Stomach (tissue), 4 donors: Measurements from ENCODE around the gene TBX15.

Experiments
- POLR2A ChIP-seq, 4 donors: fragments of 450-650 bp; IDR thresholded peaks; one replicate each; pipeline ENCODE4 v1.6.1; 2016; ENCODE audit warnings: antibody characterized with exemption in 4 of 4, control low read depth in 2 of 4, mild to moderate bottlenecking in 1 of 4, moderate library complexity in 1 of 4
- POLR2AphosphoS5 ChIP-seq, 3 donors: sonication (generic); formaldehyde crosslinking; IDR thresholded peaks; one replicate each; pipeline ENCODE4 v1.6.1; 2016; ENCODE audit warnings: antibody characterized with exemption in 3 of 3
- TF ChIP-seq, protein P1 (sequence below), 7 experiments: fragments of 450-650 bp in 4 of 7; fragments of 200-600 bp in 3 of 7; sonication (generic) in 3 of 7; IDR thresholded peaks; one replicate each; pipeline ENCODE4 v1.5.1; 2016 to 2019; ENCODE audit warnings: antibody characterized with exemption in 7 of 7, control low read depth in 2 of 7, mild to moderate bottlenecking in 1 of 7

DNA sequence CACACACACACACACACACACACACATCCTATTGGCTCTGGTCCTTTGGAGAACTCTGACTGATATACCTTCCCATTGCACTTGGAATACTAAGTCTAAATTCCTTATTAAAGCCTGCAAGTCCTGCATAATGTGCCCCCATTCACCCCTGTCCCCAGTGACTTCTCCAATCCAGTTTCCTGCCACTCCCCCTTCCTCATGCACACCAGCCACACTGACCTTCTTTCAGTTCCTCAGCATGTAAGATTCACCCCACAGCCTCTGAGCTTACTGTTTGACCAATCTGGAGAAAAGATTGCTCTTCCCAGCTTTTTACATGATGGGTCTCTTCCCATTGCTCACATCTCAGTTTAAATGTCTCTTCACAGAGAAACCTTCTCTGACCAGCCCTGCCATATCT is 146.6 kb downstream of the TBX15 start:
- TF ChIP-seq, protein P1, sequence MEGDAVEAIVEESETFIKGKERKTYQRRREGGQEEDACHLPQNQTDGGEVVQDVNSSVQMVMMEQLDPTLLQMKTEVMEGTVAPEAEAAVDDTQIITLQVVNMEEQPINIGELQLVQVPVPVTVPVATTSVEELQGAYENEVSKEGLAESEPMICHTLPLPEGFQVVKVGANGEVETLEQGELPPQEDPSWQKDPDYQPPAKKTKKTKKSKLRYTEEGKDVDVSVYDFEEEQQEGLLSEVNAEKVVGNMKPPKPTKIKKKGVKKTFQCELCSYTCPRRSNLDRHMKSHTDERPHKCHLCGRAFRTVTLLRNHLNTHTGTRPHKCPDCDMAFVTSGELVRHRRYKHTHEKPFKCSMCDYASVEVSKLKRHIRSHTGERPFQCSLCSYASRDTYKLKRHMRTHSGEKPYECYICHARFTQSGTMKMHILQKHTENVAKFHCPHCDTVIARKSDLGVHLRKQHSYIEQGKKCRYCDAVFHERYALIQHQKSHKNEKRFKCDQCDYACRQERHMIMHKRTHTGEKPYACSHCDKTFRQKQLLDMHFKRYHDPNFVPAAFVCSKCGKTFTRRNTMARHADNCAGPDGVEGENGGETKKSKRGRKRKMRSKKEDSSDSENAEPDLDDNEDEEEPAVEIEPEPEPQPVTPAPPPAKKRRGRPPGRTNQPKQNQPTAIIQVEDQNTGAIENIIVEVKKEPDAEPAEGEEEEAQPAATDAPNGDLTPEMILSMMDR (IDR thresholded peaks at IDR 0.05) = no peak
- TF ChIP-seq POLR2AphosphoS5 (IDR thresholded peaks at IDR 0.05) (no peak), POLR2A (IDR thresholded peaks at IDR 0.05) (no peak)
